ENCODE data around the gene FGFBP3.

The FGFBP3 gene, protein sequence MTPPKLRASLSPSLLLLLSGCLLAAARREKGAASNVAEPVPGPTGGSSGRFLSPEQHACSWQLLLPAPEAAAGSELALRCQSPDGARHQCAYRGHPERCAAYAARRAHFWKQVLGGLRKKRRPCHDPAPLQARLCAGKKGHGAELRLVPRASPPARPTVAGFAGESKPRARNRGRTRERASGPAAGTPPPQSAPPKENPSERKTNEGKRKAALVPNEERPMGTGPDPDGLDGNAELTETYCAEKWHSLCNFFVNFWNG

DNA sequence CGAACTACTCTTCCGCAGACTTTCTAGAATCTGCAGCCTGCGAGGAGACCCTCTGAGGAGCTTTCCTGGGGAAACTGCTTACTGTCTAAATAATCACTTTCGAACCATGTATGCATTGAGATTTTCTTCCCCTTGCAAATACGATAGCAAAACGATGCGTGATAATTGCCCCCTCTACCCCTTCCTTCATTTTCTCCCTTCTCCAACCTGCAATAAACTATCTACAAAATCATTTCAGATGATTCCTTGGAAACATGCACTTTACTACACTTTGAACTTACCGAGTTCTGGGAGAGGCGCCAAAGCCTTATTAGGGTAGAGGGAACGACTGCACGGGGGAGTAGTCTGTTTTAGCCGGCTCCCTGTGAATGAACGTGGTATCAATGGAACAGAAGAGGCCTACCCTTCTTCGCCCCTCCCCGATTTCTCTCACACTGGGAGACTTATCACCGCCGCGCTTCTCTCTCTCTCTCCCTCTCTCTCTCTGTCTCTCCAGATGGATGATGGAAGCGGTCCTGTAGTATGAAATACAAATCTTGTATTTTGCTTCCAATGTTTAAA lies at the start of gene FGFBP3:
TSS of gene FGFBP3 (minus strand) at position 370 of the 561 bp plus-strand sequence. CDS start 517 bp downstream, outside the sequence.
- DNase-seq (ENCODE audit: low spot score): peak; percentile 55

- DNase-seq (ENCODE audit: low spot score): no peak
Observed at GRCh38 chr10:91957091-91957490, 47.8 kb upstream of the FGFBP3 start.

DNA sequence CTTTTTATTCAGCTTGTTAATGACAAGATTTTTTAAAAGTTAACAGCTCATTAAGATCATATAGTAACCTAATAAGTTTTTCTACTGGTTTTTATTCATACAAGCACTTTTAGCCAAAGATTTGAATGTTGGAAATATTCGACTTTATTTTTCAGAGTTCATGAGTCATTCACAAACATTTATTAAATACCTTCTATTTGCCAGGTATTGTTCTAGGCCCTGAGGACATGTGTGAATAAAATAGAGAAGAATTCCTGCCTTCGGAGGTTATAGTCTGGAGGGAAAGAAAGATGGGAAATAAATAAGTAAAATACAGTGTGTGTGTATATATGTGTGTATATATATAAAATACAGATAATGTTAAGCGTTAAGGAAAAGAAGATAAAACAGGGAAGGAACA lies 45.8 kb upstream of the FGFBP3 start:
- DNase-seq (ENCODE audit: low spot score): no peak

DNA sequence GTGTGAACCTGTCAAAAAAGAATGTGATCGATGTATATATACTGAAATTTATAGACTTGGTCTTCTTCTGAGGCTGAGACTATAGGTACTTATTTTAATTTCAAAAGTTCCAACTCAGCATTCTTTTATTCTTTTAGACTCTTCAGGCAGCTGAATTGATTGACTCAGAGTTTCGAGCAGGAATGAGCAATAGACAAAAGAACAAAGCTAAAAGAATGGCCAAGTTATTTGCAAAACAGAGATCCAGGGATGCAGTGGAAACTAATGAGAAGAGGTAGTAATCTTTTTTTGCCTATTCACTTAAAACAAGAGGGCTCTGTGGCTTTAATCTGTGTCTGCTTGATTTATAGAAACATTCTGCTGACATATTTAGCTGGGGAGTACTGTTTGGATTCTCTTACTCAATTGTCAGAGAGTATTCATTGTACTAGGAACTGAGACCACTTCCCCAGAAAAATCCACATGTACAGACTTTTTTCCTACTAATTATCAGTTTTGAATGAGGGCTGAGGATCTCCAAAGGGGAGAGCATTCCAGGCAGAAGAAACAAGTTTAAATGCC lies 44.4 kb upstream of the FGFBP3 start:
- DNase-seq (ENCODE audit: low spot score): no peak

DNA sequence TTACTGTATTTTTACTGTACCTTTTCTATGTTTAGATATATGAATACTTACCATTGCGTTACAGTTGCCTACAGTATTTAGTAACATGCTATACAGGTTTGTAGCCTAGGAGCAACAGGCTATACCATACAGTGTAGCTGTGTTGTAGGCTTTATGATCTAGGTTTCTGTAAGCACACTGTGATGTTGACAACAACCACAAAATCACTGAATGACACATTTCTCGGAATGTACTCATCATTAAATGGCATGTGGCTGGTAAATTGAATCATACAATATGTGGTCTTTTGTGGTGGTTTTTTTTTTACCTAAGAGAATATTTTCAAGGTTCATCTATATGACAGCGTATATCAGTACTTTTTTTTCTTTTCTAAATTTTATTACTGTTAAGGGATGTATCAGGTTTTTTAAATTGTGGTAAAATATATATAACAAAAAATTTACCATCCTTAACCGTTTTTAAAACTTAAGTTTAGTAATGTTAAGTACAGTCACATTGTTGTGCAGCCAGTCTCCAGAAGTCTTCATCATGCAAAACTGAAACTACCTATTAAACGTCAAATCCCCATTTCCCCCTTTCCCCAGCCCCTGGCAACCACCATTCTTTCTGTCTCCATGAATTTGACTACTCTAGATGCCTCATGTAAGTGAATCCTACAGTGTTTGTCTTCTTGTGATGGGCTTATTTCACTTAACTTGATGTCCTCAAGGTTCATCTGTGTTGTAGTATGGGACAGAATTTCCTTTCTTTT lies 35.8 kb upstream of the FGFBP3 start:
- no peak for DNase-seq (ENCODE audit: low spot score)

DNA sequence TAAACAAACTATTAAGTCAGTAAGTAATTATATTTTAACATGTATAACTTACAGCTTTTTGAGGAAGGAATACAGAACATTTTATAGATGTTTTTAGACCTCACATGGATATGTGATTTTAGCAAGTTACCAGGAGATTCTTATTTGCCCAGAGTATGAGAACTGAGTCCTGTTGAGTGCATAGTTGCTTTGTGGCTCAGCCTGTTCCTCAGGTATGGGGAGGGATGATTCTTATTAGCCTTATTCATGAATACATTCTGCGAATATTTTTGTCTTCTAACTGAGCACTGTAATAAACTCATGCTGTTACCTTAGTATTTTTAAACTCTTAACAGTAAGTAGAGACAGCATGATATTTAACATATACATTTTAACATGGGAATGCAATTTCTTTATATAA lies 32.1 kb upstream of the FGFBP3 start:
- no peak for DNase-seq (ENCODE audit: low spot score)

- DNase-seq (ENCODE audit: low spot score): no peak
Observed at GRCh38 chr10:91939653-91940052, 30.4 kb upstream of the FGFBP3 start.

GRCh38 chr10:91935886-91936285 lies 26.6 kb upstream of the FGFBP3 start:
- no peak for DNase-seq (ENCODE audit: low spot score)

- no peak for DNase-seq (ENCODE audit: low spot score)
Observed at GRCh38 chr10:91932737-91933136, 23.5 kb upstream of the FGFBP3 start.

GRCh38 chr10:91931526-91932190 lies 22.4 kb upstream of the FGFBP3 start:
- DNase-seq (ENCODE audit: low spot score): no peak

DNA sequence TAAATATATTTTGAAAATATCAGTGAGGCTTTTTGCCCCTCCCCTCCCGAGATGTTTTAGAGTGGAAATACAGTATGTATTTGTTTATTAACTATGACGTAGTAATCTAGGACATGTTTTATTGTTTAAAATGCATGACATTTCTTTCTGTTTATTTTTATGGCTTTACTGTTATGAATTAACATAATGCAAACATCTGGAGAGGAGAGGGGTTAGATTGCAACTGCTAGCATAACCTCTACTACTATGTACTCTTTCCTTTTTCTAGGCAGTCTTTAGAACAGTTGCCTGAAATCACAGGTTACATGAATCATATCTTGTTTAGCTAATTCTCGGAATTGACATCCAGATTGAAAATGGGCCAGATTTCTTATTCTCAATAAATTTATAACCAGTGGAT lies 21.7 kb upstream of the FGFBP3 start:
- DNase-seq (ENCODE audit: low spot score): no peak

DNA sequence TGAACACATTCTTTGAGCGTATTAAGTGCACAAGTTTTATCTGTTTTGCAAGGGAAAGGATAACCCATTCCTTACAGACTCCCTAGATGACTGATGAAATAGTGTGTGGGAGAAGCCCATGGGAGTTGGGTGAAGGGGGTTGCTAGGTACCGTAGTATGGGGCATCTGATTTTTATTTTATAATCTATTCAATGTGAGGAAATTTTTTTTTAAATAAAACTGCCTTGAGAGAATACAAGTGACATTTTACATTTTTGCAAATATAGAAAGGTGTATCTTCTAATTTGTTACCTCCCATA lies 15.7 kb upstream of the FGFBP3 start:
- no peak for DNase-seq (ENCODE audit: low spot score)

- DNase-seq (ENCODE audit: low spot score): no peak
Observed at GRCh38 chr10:91924212-91925021, 15.1 kb upstream of the FGFBP3 start.

- peak; percentile 94 for DNase-seq (ENCODE audit: low spot score)
Observed at GRCh38 chr10:91923371-91924211, 14.3 kb upstream of the FGFBP3 start, which contains the start of gene BTAF1. BTAF1 (plus strand) TSS chr10:91923770; CDS start chr10:91924077, 307 bp downstream.

DNA sequence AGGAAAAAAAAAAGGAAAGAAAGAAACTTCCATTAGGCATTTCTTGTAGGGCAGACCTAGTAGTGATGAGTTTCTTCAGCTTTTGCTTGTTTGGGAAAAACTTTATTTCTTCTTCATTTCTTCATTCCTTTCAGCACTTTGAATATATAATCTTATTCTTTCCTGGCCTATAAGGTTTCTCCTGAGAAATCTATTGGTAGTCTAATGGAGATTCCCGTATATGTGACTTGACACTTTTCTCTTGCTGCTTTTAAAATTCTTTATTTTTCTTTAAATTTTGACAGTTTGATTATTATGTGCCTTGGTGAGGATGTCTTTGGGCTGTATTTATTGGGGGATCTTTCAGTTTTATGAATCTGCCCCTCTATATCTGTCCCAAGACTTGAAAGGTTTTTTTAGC lies 10.4 kb upstream of the FGFBP3 start:
- no peak for DNase-seq (ENCODE audit: low spot score)

DNA sequence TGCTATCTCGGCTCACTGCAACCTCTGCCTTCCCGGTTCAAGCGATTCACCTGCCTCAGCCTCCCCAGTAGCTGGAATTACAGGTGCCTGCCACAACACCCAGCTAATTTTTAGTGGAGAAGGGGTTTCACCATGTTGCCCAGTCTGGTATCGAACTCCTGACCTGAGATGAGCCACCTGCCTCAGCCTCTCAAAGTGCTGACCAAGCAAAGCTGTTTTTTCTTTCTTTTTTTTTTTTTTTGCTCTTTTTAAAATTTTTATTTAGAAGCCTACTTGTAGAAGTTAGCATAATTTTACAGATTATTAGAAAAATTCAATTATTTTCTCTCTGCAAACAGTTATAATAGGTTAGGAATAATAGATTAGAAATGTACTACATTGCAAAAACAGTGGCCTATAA lies 1.2 kb upstream of the FGFBP3 start:
- DNase-seq (ENCODE audit: low spot score): no peak

- peak; percentile 85 for DNase-seq (ENCODE audit: low spot score)
Observed at GRCh38 chr10:91908337-91909116, 759 bp downstream of the FGFBP3 start.

DNA sequence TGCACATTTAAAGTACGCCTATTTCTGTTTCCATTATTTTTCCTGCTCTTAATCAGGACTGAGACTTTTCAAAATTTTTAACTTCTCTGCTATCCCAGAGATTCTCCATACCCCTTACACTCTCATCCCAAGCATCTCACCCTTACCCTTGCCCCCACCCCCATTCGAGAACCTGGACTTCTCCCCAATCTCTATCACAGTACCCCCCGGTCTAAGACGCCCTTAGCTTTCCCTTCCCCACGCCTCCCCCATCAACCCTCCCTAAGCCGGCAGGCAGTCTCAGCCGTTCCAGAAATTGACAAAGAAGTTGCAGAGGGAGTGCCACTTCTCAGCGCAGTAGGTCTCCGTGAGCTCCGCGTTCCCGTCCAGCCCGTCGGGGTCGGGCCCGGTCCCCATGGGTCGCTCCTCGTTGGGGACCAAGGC lies 1.4 kb downstream of the FGFBP3 start:
- no peak for DNase-seq (ENCODE audit: low spot score)

- DNase-seq (ENCODE audit: low spot score): no peak
Observed at GRCh38 chr10:91907033-91907594, 2.2 kb downstream of the FGFBP3 start.
